GM19193 (cell line): ENCODE data around the gene SLC39A11.

Experiments
- POLR2A ChIP-seq: IDR thresholded peaks from 4 replicates; pipeline ENCODE4 v1.6.1; 2011; ENCODE audit not compliant: insufficient read depth, insufficient read length; ENCODE audit errors: extremely low read depth

The SLC39A11 gene

GRCh38 chr17:72677108-72677507 is 415.4 kb downstream of the SLC39A11 start:
- no peak for TF ChIP-seq POLR2A

- TF ChIP-seq POLR2A: no peak
These were observed 419.8 kb downstream of the SLC39A11 start for GRCh38 chr17:72672729-72673128.

- no peak for TF ChIP-seq POLR2A
These were observed 421.5 kb downstream of the SLC39A11 start for GRCh38 chr17:72671016-72671415.

GRCh38 chr17:72667096-72668063 is 425.1 kb downstream of the SLC39A11 start:
- no peak for TF ChIP-seq POLR2A

- no peak for TF ChIP-seq POLR2A
These were observed 426.3 kb downstream of the SLC39A11 start for GRCh38 chr17:72665852-72666851.

- no peak for TF ChIP-seq POLR2A
These were observed 429.7 kb downstream of the SLC39A11 start for GRCh38 chr17:72662827-72663190.

- no peak for TF ChIP-seq POLR2A
These were observed 430.3 kb downstream of the SLC39A11 start for GRCh38 chr17:72661945-72662826.

GRCh38 chr17:72661116-72661944 is 431.2 kb downstream of the SLC39A11 start:
- no peak for TF ChIP-seq POLR2A

GRCh38 chr17:72660274-72661115 is 432.0 kb downstream of the SLC39A11 start:
- no peak for TF ChIP-seq POLR2A

GRCh38 chr17:72659811-72660210 is 432.7 kb downstream of the SLC39A11 start:
- TF ChIP-seq POLR2A: no peak

GRCh38 chr17:72658675-72659074 is 433.8 kb downstream of the SLC39A11 start:
- no peak for TF ChIP-seq POLR2A

- TF ChIP-seq POLR2A: no peak
These were observed 434.8 kb downstream of the SLC39A11 start for GRCh38 chr17:72657467-72658317.

- TF ChIP-seq POLR2A: no peak
These were observed 436.2 kb downstream of the SLC39A11 start for GRCh38 chr17:72656130-72656763.
